Chondrocyte (in vitro differentiated cells): ENCODE data around the gene ZNF358. TPM values are rescaled to one million over a fixed set of nuclear protein-coding genes. Genes with fewer than 3 reads are reported as not detected.

Experiments used
- DNase-seq: peaks from one replicate; pipeline ENCODE4 v3.0.0; 2021; ENCODE audit warnings: mixed read lengths, low spot score
- H3K27ac Mint-ChIP-seq: one replicate; pipeline ENCODE4 v1.8.0; 2021; ENCODE audit warnings: mild to moderate bottlenecking, moderate library complexity, mixed read lengths; ENCODE audit not compliant: unreplicated experiment
- H3K27me3 Mint-ChIP-seq: 2 replicates; pipeline ENCODE4 v1.8.0; 2021; ENCODE audit warnings: low read depth, mixed read lengths
- H3K36me3 Mint-ChIP-seq: 2 replicates; pipeline ENCODE4 v1.8.0; 2021; ENCODE audit warnings: low read depth, mixed read lengths
- H3K4me1 Mint-ChIP-seq: 2 replicates; pipeline ENCODE4 v1.8.0; 2021; ENCODE audit warnings: low read depth, mild to moderate bottlenecking, mixed read lengths
- H3K4me3 Mint-ChIP-seq: one replicate; pipeline ENCODE4 v1.8.0; 2021; ENCODE audit warnings: mild to moderate bottlenecking, moderate library complexity, mixed read lengths; ENCODE audit not compliant: unreplicated experiment
- H3K9me3 Mint-ChIP-seq: 2 replicates; pipeline ENCODE4 v1.8.0; 2021; ENCODE audit warnings: low read depth, mixed read lengths
- CTCF ChIP-seq: fragments of 200-600 bp; sonication (generic); IDR thresholded peaks from 2 replicates; pipeline ENCODE4 v1.5.0; 2021; ENCODE audit warnings: antibody characterized with exemption, mild to moderate bottlenecking, moderate library complexity
- total RNA-seq: library from RNA; stranded (reverse); gene quantifications from 3 replicates; pipeline ENCODE4 v1.2.1, GENCODE V29; 2021

The ZNF358 gene
- total RNA-seq, 1 donor from 2014 or later = 78.9 TPM

GRCh38 chr19:7502552-7502951 lies 13.4 kb upstream of the ZNF358 start:
- no peak for DNase-seq
- Mint-ChIP-seq H3K27ac (no peak overlapping the region), H3K9me3 (no peaks in the 10 kb centered on the region), H3K4me3 (no peak overlapping the region), H3K4me1 (no peaks in the 10 kb centered on the region), H3K27me3 (peaks cover 8% of the 10 kb centered on the region), H3K36me3 (no peaks in the 10 kb centered on the region)
- TF ChIP-seq CTCF = no peak

- H3K27me3 Mint-ChIP-seq = peaks cover 1% of the 10 kb centered on the region
- H3K9me3 Mint-ChIP-seq = no peaks in the 10 kb centered on the region
- H3K27ac Mint-ChIP-seq = no peak overlapping the region
- DNase-seq = no peak
- TF ChIP-seq CTCF = no peak
- H3K4me3 Mint-ChIP-seq = no peak overlapping the region
- H3K4me1 Mint-ChIP-seq = peaks cover 4% of the 10 kb centered on the region
- no peaks in the 10 kb centered on the region for H3K36me3 Mint-ChIP-seq
Measured at GRCh38 chr19:7504684-7505083, 11.2 kb upstream of the ZNF358 start.

GRCh38 chr19:7505288-7505681 lies 10.6 kb upstream of the ZNF358 start:
- Mint-ChIP-seq H3K36me3 (no peaks in the 10 kb centered on the region), H3K4me1 (peaks cover 4% of the 10 kb centered on the region), H3K4me3 (no peak overlapping the region), H3K27me3 (peaks cover 1% of the 10 kb centered on the region), H3K9me3 (no peaks in the 10 kb centered on the region), H3K27ac (no peak overlapping the region)
- no peak for TF ChIP-seq CTCF
- DNase-seq = no peak

DNA sequence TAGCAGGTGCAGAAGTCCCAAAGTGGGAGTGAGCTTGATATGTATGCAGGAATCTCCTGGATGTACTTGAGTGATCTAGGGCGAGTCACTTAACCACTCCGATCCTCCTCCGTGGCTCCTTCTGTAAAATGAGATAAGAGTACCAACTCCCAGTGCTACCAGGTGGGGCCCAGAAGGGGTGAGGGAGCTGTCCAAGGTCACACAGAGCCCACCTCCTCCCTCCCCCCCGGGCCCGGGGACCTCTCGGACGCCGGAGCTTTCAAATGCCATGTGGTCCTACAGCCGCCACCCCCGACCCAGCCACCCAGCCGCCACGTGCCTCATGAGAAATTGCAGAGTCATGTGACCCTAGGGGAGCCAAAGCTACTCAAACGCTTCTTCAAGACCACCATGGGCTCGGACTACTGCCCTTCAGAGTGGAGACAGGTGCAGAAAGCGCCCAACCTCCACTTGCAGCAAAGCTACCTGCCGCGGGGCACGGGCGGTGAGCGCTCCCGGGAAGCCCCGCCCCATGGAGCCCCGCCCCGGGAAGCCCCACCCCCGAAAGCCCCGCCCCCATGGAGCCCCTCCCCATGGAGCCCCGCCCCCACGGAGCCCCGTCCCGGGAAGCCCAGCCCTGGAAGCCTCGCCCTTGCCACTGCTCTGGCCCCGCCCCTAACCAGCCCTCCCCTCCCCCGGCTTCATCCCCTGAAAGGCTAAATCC lies 10.1 kb upstream of the ZNF358 start:
- peaks cover 4% of the 10 kb centered on the region for H3K4me1 Mint-ChIP-seq
- no peak overlapping the region for H3K27ac Mint-ChIP-seq
- no peak for DNase-seq
- H3K36me3 Mint-ChIP-seq = no peaks in the 10 kb centered on the region
- no peak for TF ChIP-seq CTCF
- H3K4me3 Mint-ChIP-seq = no peak overlapping the region
- H3K27me3 Mint-ChIP-seq = peaks cover 1% of the 10 kb centered on the region
- H3K9me3 Mint-ChIP-seq = no peaks in the 10 kb centered on the region

DNA sequence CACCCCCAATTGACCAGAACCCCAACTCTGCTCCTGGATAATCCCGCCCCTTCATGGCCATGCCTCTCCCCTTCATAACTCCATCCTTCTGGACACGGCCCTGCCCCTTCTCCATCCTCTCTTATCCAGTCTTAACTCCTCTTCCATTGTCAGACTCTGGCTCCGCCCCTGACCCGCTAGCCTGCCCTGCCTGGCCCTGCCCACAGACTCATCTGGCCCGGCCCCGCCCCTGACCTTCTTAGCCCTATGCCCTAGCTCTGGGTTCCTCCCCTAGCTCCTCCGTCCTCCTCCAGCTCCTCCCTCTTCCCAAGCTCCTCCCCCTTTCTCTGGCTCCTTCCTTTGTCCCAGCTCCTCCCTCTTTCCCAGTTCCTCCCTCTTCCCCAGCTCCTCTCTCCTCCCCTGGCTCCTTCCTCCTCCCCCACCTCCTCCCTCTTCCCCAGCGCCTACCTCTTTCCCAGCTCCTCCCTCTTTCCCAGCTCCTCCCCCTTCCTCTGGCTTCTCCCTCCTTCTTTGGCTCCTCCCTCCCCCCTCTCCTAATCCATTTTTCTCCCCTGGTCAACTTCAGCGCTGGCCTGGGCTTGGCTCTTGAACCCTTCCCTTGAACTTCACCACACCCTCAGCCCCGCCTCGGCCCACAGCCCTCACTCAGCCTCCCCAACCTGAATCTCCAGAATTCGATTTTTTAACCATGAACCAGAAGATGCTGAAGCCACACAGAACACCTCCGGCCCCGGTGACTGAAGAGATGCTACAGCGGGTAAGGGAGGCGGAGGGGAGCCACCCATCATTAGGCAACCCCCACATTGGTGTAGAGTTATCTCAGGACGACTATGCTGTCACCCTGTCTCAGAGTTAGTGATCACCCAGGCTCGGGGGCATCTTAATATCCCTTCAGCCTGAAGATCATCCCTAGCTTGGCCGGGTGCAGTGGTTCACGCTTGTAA lies 9.2 kb upstream of the ZNF358 start:
- no peaks in the 10 kb centered on the region for H3K27me3 Mint-ChIP-seq
- no peak overlapping the region for H3K4me3 Mint-ChIP-seq
- H3K4me1 Mint-ChIP-seq = peaks cover 4% of the 10 kb centered on the region
- no peaks in the 10 kb centered on the region for H3K36me3 Mint-ChIP-seq
- no peak overlapping the region for H3K27ac Mint-ChIP-seq
- no peaks in the 10 kb centered on the region for H3K9me3 Mint-ChIP-seq
- no peak for DNase-seq
- no peak for TF ChIP-seq CTCF
